Tibial nerve (tissue), 4 donors: ENCODE measurements around the gene PRAC2. TPM values are rescaled to one million over a fixed set of nuclear protein-coding genes. Genes with fewer than 3 reads are reported as not detected.
A peak's percentile ranks its signal among the peaks of the same experiment; 100 is the strongest.

Experiments
- DNase-seq, 2 donors: peaks; one replicate each; pipeline ENCODE4 v3.0.0-alpha.2; 2019; ENCODE audit warnings: low spot score in 2 of 2
- H3K27ac ChIP-seq, 4 donors: fragments of 200-600 bp; sonication (generic) in 3 of 4; one replicate each; pipeline ENCODE4 v1.5.1; 2017 to 2019; ENCODE audit warnings: mild to moderate bottlenecking in 1 of 4
- H3K27me3 ChIP-seq, 2 donors: fragments of 200-600 bp; sonication (generic) in 1 of 2; one replicate each; pipeline versions ENCODE4 v1.5.1 to v1.6.0; 2017 to 2019
- H3K36me3 ChIP-seq, 3 donors: fragments of 200-600 bp; sonication (generic); one replicate each; pipeline ENCODE4 v1.5.1; 2018 to 2019
- H3K4me1 ChIP-seq, 4 donors: fragments of 200-600 bp; sonication (generic) in 3 of 4; one replicate each; pipeline ENCODE4 v1.5.1; 2017 to 2019
- H3K4me3 ChIP-seq, 4 donors: fragments of 200-600 bp; sonication (generic) in 3 of 4; one replicate each; pipeline ENCODE4 v1.5.1; 2017 to 2019; ENCODE audit warnings: mild to moderate bottlenecking in 1 of 4, moderate library complexity in 1 of 4
- H3K9me3 ChIP-seq, 4 donors: fragments of 200-600 bp; sonication (generic) in 3 of 4; one replicate each; pipeline ENCODE4 v1.5.1; 2017 to 2019
- EP300 ChIP-seq, 2 donors: sonication (generic); formaldehyde crosslinking; IDR thresholded peaks; one replicate each; pipeline ENCODE4 v1.6.1; 2017; ENCODE audit warnings: antibody characterized with exemption in 2 of 2, mild to moderate bottlenecking in 1 of 2
- POLR2A ChIP-seq, 2 donors: fragments of 450-650 bp; IDR thresholded peaks; one replicate each; pipeline ENCODE4 v1.6.1; 2017; ENCODE audit warnings: antibody characterized with exemption in 2 of 2, mild to moderate bottlenecking in 2 of 2, moderate library complexity in 2 of 2
- WGBS, 2 donors: methylation state at CpG; one replicate each; pipeline ENCODE4 v1.1.5; 2018; 5-methylcytosine and 5-hydroxymethylcytosine counted together
- total RNA-seq, 4 donors: library from RNA; depleted of rRNA; stranded (reverse); fragments of >200 nt; gene quantifications; one replicate each; pipeline ENCODE4 v1.1.0, GENCODE V29; 2016
- TF ChIP-seq, protein P1 (sequence below), 5 experiments: fragments of 200-600 bp in 3 of 5; fragments of 450-650 bp in 2 of 5; sonication (generic) in 3 of 5; IDR thresholded peaks; one replicate each; pipeline ENCODE4 v1.5.1; 2016 to 2019; ENCODE audit warnings: antibody characterized with exemption in 5 of 5, mild to moderate bottlenecking in 3 of 5, moderate library complexity in 2 of 5

PRAC2 gene
- total RNA-seq, 4 donors from 2014 or later, result not detected

DNA sequence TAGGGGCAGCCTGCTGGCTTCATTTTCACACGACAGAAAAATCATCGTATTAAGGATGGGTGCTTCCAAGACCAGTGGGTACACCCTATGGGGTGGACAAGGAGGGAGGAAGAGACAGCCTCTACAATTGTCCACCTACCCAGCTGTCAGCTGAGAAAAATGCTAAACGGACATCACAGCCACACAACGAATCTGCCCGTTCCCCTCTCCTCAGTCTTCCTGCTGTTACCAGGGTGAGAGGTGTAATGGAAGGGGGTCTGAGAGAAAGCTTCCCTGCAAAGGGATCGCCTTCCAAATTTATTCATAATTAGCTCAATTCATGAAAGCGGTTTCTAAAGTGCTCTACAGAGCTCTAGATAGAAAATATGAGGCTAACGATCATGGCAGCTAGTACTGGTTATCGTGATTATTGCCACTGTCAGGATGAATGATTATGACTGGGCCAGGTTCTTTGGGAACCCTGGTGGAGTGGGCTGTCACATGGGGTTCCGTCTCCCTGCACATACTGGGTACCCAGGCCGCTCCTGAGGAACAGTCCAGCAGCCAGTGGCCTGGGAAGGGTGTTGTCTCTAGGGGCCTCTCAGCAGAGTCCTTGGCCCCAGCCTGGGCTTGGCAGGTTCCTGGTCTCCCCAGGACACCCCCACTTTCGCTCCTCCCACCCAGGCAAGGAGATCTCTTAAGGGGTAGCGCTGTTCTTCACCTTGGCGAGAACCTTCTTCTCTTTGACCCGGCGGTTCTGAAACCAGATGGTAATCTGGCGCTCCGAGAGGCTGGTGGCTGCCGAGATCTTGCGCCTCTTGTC, 3.3 kb downstream of the PRAC2 start:
- Histone ChIP-seq H3K27me3 (peaks cover 0 to 100% of the 10 kb centered on the region in 2 donors), H3K36me3 (no peaks in the 10 kb centered on the region), H3K4me3 (no peak overlapping the region), H3K9me3 (no peaks in the 10 kb centered on the region), H3K4me1 (peaks cover 0 to 48% (median 18%) of the 10 kb centered on the region in 4 donors), H3K27ac (no peak overlapping the region)
- DNase-seq, result no peak
- 13 to 15% methylated on average over 20 of the region's 20 CpGs for WGBS, 2 donors
- TF ChIP-seq POLR2A (IDR thresholded peaks at IDR 0.05), result no peak
- TF ChIP-seq, protein P1, sequence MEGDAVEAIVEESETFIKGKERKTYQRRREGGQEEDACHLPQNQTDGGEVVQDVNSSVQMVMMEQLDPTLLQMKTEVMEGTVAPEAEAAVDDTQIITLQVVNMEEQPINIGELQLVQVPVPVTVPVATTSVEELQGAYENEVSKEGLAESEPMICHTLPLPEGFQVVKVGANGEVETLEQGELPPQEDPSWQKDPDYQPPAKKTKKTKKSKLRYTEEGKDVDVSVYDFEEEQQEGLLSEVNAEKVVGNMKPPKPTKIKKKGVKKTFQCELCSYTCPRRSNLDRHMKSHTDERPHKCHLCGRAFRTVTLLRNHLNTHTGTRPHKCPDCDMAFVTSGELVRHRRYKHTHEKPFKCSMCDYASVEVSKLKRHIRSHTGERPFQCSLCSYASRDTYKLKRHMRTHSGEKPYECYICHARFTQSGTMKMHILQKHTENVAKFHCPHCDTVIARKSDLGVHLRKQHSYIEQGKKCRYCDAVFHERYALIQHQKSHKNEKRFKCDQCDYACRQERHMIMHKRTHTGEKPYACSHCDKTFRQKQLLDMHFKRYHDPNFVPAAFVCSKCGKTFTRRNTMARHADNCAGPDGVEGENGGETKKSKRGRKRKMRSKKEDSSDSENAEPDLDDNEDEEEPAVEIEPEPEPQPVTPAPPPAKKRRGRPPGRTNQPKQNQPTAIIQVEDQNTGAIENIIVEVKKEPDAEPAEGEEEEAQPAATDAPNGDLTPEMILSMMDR (IDR thresholded peaks at IDR 0.05), result no peak
- no peak for TF ChIP-seq EP300 (IDR thresholded peaks at IDR 0.05)

DNA sequence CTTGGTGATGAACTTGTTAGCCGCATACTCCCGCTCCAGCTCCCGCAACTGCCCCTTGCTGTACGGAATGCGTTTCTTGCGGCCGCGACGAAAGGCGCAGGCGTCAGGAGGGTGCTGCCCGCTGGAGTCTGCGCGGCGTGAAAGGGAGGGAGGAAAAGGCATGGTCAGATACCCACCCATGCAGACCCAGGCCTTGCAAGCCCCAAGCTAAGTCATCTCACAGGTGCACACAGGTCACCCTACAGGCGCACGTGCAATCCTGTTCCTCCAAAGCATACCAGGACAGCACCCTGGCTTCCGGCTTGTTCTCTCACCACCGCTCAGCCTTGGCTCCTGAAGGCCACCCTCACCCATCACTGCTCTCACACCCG, 3.9 kb downstream of the PRAC2 start:
- Histone ChIP-seq H3K27me3 (peaks cover 0 to 100% of the 10 kb centered on the region in 2 donors), H3K27ac (no peak overlapping the region), H3K4me3 (no peak overlapping the region), H3K9me3 (no peaks in the 10 kb centered on the region), H3K4me1 (peaks cover 0 to 48% (median 18%) of the 10 kb centered on the region in 4 donors), H3K36me3 (no peaks in the 10 kb centered on the region)
- WGBS, 2 donors, result 9 to 15% methylated on average over 18 to 19 of the region's 20 CpGs
- DNase-seq, result no peak
- TF ChIP-seq EP300 (IDR thresholded peaks at IDR 0.05) (no peak), POLR2A (IDR thresholded peaks at IDR 0.05) (no peak)

DNA sequence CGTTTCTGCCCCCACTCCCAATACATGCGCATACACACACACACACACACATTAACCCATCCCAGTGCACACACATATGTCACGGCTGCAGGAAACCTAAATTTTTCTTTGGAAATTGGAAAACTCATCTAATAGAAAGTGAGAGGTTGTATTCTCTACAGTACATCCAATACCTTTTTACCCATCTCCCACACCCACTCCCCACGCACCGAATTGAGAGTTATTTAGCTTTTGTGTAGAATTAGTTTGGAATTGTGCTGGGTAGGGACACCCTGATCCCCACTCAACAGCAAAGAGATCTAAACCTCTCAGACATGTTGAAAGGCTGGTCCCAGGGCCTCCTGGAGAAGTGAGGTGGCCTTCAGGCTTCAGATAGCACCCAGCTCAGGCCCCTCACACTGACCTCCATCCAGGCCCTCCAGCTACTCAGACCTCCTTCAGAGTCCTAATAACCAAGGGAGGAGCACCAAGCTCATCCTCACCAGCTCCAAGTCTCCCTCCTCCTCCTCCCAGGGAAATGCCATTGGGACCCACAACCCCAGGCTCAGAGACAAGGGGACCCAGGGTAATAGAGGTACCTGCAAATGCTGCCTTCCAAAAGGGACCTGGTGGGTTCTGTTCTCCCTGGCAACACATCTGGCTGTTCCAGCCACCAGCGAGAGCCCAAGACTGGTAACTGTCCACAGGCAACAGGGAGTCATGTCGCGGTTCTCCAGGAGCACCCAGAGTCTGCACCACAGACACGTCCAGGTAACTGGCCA, 4.6 kb downstream of the PRAC2 start:
- Histone ChIP-seq H3K4me3 (no peak overlapping the region), H3K9me3 (no peaks in the 10 kb centered on the region), H3K36me3 (no peaks in the 10 kb centered on the region), H3K27ac (no peak overlapping the region), H3K4me1 (peaks cover 0 to 45% (median 18%) of the 10 kb centered on the region in 4 donors), H3K27me3 (peaks cover 0 to 100% of the 10 kb centered on the region in 2 donors)
- 35 to 39% methylated on average over 9 of the region's 9 CpGs for WGBS, 2 donors
- no peak for DNase-seq
- no peak for TF ChIP-seq EP300 (IDR thresholded peaks at IDR 0.05)
- no peak for TF ChIP-seq POLR2A (IDR thresholded peaks at IDR 0.05)
- TF ChIP-seq, protein P1 (IDR thresholded peaks at IDR 0.05), result no peak

DNA sequence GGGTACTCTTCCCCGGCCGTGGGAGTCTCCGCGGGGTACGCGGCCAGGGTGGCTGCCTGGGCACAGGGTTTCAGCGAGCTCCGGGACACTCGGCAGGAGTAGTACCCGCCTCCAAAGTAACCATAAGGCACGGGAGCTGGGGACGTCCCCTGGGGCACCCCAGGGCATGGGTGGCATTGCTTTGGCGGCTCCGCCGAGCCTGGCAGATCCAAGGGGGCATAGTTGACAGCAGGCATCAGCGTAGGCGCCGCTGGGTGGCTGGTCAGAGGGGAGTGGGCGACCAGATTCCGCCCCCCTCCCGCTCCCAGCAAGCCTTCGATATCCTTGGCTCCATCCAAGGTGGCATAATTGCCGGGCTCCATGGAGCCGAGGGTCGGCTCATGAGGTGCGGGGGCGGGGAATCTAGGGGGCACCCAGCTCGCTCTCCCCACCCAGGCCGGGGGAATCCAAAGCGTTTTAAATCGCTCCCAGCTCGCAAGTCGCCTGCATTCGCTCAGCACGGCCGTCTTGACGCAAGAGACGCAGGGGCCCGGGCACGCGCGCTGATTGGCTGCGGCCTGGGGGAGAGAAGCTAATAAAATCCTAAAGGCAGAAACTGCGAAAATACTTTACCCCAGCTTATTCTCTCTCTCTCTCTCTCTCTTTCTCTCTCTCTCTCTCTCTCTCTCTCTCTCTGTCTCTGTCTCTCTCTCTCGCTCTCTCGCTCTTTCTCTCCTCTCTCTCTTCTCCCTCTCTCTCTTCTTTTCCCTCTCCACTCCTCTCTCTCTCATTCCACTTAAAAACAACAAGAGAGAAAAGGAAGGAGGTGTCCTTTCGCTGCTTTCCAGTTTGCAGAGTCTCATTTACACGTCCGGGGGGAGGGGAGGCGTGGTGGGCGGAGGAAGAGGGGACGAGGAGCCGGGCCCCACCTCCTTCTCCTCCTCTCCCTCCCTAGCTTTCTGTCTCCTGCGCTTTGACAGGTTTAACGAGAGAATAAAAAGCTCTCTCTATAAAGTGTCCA, 5.5 kb downstream of the PRAC2 start, which contains the start of gene HOXB13:
Gene HOXB13, minus strand, starts transcription at position 519 of the 1,000 bp plus-strand sequence. Its CDS starts 157 bp downstream, at position 362.
- 2 to 6% methylated on average over 46 to 52 of the region's 55 CpGs for WGBS, 2 donors
- Histone ChIP-seq H3K4me1 (peaks cover 0 to 43% (median 20%) of the 10 kb centered on the region in 4 donors), H3K27me3 (peaks cover 0 to 100% of the 10 kb centered on the region in 2 donors), H3K4me3 (peak within 1 kb of the TSS in 1 of 4 donors; percentile 16), H3K36me3 (no peaks in the 10 kb centered on the region), H3K9me3 (no peaks in the 10 kb centered on the region), H3K27ac (no peak within 1 kb of the TSS)
- TF ChIP-seq, protein P1 (IDR thresholded peaks at IDR 0.05), result no peak
- no peak for TF ChIP-seq POLR2A (IDR thresholded peaks at IDR 0.05)
- TF ChIP-seq EP300 (IDR thresholded peaks at IDR 0.05), result no peak
- DNase-seq, result no peak
